Epithelial cell of esophagus (primary cell): Measurements from ENCODE around the gene IL19.

Source experiments
- DNase-seq: peaks from one replicate; pipeline ENCODE4 v3.0.0; 2010; ENCODE audit warnings: low read depth
- H3K4me3 ChIP-seq: 2 replicates; pipeline ENCODE4 v1.5.1; 2011; ENCODE audit warnings: mild to moderate bottlenecking, low read length, control low read depth
- TF ChIP-seq, protein P1 (sequence below): IDR thresholded peaks from 2 replicates; pipeline ENCODE4 v1.5.1; 2011; ENCODE audit warnings: low read depth, mild to moderate bottlenecking, low read length, control low read depth, inconsistent platforms; ENCODE audit not compliant: insufficient read depth; ENCODE audit errors: missing control alignments

IL19 gene

DNA sequence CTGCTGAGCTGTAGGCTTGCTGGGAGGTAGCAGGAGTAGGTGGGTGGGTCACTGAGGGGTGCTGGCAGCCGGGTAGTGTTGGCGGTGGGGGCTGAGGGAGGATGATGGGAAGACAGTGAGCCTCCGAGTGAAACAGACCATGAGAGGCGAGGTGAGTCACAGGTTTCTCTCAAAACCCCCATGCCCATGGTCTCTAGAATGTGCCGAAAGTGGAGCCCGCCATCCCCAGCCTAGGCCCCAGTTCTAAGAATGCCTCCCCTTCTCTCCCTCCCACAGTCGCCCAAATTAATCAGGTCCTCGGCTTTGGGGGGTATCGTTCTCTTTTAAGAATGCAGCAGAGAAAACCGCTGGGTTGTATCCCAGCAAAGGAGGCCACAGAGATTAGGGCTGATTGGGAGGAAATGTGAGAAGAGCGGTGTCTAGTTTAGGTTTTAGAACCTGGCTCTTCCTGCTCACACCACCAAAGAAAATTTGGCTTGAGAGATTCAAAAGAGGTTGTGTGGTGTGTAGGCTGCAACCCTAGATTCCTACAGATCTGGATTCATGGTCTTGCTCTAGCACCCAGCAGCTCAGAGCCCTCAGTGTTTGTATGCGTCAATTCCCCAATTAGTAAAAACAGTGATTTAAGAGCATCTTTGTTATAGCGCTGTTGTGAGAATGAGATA, 27.7 kb upstream of the IL19 start:
- DNase-seq = no peak
- TF ChIP-seq, protein P1, sequence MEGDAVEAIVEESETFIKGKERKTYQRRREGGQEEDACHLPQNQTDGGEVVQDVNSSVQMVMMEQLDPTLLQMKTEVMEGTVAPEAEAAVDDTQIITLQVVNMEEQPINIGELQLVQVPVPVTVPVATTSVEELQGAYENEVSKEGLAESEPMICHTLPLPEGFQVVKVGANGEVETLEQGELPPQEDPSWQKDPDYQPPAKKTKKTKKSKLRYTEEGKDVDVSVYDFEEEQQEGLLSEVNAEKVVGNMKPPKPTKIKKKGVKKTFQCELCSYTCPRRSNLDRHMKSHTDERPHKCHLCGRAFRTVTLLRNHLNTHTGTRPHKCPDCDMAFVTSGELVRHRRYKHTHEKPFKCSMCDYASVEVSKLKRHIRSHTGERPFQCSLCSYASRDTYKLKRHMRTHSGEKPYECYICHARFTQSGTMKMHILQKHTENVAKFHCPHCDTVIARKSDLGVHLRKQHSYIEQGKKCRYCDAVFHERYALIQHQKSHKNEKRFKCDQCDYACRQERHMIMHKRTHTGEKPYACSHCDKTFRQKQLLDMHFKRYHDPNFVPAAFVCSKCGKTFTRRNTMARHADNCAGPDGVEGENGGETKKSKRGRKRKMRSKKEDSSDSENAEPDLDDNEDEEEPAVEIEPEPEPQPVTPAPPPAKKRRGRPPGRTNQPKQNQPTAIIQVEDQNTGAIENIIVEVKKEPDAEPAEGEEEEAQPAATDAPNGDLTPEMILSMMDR = no peak
- H3K4me3 ChIP-seq = no peak overlapping the region

DNA sequence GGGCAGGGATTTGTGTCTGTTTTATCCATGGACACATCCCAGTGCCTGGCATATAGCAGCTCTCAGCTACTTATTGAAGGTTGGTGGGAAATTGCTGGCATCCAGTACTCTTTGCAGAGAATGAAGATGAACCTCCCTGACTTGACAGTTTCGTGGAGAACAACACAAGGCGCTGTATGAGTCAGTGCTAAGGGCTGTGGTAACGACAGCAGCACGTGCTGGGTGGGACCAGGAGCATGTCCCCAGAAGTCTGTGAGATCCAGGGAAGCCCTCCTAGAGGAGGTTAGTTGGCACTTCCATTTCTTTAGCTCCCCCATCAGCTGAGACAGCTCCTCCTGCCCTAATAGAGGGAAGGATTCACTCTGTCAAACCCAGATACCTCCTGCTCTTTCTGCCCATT, 25.9 kb upstream of the IL19 start:
- TF ChIP-seq, protein P1 = no peak
- DNase-seq = no peak
- no peak overlapping the region for H3K4me3 ChIP-seq

DNA sequence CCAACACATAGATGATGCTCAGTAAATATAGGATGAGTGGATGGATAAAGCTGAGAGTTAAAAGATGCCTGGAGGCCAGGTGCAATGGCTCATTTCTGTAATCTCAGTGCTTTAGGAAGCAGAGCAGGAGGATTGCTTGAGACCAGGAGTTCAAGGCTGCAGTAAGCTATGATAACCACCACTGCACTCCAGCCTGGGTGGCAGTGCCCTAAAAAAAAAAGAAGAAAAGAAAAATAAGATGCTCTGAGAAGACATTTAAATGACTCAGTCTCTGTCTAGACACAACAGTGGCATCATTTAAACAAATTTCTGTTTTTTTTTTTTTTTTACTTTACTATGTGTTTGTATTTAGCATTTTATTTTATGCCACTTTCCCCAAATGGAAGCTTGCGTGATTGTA, 25.3 kb upstream of the IL19 start:
- no peak for DNase-seq
- H3K4me3 ChIP-seq = no peak overlapping the region
- TF ChIP-seq, protein P1 = no peak

GRCh38 chr1:206748348-206749030, 22.1 kb upstream of the IL19 start:
- no peak for DNase-seq
- H3K4me3 ChIP-seq = no peak overlapping the region
- TF ChIP-seq, protein P1 = no peak

DNA sequence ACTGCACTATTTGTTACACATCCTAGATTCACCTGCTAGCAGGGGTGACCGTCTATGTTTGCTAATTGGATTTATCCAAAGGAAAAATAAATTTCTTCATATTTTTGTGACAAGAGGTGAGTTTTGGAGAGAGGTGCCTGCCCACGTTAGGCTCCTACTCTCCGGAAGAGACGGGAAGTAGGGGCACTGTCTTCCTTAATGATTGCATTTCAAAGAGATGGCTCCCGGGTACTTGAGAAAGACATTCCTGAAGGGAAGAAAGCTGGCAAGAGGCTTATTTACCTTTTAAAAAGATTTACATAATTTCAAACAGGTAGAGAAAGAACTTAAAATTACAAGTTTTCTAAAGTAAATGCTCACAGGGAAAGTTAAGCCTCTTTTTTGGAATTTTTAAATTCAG, 18.7 kb upstream of the IL19 start:
- TF ChIP-seq, protein P1 = no peak

DNA sequence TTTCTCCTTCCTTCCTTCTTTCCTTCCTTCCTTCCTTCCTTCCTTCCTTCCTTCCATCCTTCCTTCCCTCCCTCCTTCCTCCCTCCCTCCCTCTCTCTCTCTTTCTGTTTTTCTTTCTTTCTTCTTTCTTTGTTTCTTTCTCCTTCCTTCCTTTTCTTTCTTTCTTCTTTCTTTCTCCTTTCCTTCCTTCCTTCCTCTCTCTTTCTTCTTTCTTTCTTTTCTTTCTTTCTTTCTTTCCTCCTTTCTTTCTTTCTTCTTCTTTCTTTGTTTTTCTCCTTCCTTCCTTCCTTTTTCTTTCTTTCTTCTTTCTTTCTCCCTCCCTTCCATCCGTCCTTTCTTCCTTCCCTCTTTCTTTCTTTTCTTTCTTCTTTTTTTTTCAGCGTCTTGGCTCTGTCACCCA, 18.1 kb upstream of the IL19 start:
- no peak overlapping the region for H3K4me3 ChIP-seq
- TF ChIP-seq, protein P1 = no peak
- DNase-seq = no peak

More for the DNA sequence above, 18.7 kb upstream of the IL19 start:
- DNase-seq = no peak
- no peak overlapping the region for H3K4me3 ChIP-seq
